ENCODE measurements around the gene COPB2.
A peak's percentile ranks its signal among the peaks of the same experiment; 100 is the strongest.

Gene COPB2

GRCh38 chr3:139312416-139312815 lies 77.0 kb downstream of the COPB2 start:
- in situ Hi-C loops (cut with HindIII; ENCODE audit: low sequenced_read_pairs) = loop anchor here (10.0 kb wide), 1 partner anchor 198 kb away; no protein-coding TSS in a partner anchor
- no peak for DNase-seq (ENCODE audit: low read depth)
- H3K4me3 ChIP-seq (ENCODE audit: low read depth, low read length) = no peak overlapping the region
- no peak for TF ChIP-seq CTCF (IDR thresholded peaks at IDR 0.05; ENCODE audit: low read depth, low read length, missing control alignments)

GRCh38 chr3:139311557-139311956 lies 77.9 kb downstream of the COPB2 start:
- DNase-seq (ENCODE audit: low read depth) = no peak
- H3K4me3 ChIP-seq (ENCODE audit: low read depth, low read length) = no peak overlapping the region
- TF ChIP-seq CTCF (IDR thresholded peaks at IDR 0.05; ENCODE audit: low read depth, low read length, missing control alignments) = no peak
- in situ Hi-C loops (cut with HindIII; ENCODE audit: low sequenced_read_pairs) = loop anchor here (10.0 kb wide), 1 partner anchor 197 kb away; no protein-coding TSS in a partner anchor

GRCh38 chr3:139310474-139310933 lies 78.9 kb downstream of the COPB2 start:
- peak; percentile 94 for DNase-seq (ENCODE audit: low read depth)
- TF ChIP-seq CTCF (IDR thresholded peaks at IDR 0.05; ENCODE audit: low read depth, low read length, missing control alignments) = no peak
- no peak overlapping the region for H3K4me3 ChIP-seq (ENCODE audit: low read depth, low read length)
- in situ Hi-C loops (cut with HindIII; ENCODE audit: low sequenced_read_pairs) = loop anchor here (10.0 kb wide), 1 partner anchor 196 kb away; no protein-coding TSS in a partner anchor

GRCh38 chr3:139309880-139310279 lies 79.6 kb downstream of the COPB2 start:
- no peak overlapping the region for H3K4me3 ChIP-seq (ENCODE audit: low read depth, low read length)
- no peak for DNase-seq (ENCODE audit: low read depth)
- in situ Hi-C loops (cut with HindIII; ENCODE audit: low sequenced_read_pairs) = loop anchor here (10.0 kb wide), 2 partner anchors 195 to 365 kb away; partner anchors contain the start of genes FOXL2 and FOXL2NB
- TF ChIP-seq CTCF (IDR thresholded peaks at IDR 0.05; ENCODE audit: low read depth, low read length, missing control alignments) = no peak

GRCh38 chr3:139309061-139309591 lies 80.3 kb downstream of the COPB2 start:
- no peak overlapping the region for H3K4me3 ChIP-seq (ENCODE audit: low read depth, low read length)
- in situ Hi-C loops (cut with HindIII; ENCODE audit: low sequenced_read_pairs) = loop anchor here (10.0 kb wide), 1 partner anchor 364 kb away; the partner anchor contains the start of genes FOXL2 and FOXL2NB
- TF ChIP-seq CTCF (IDR thresholded peaks at IDR 0.05; ENCODE audit: low read depth, low read length, missing control alignments) = no peak
- DNase-seq (ENCODE audit: low read depth) = no peak

- H3K4me3 ChIP-seq (ENCODE audit: low read depth, low read length) = no peak overlapping the region
- in situ Hi-C loops (cut with HindIII; ENCODE audit: low sequenced_read_pairs) = loop anchor here (10.0 kb wide), 1 partner anchor 364 kb away; the partner anchor contains the start of genes FOXL2 and FOXL2NB
- DNase-seq (ENCODE audit: low read depth) = no peak
- TF ChIP-seq CTCF (IDR thresholded peaks at IDR 0.05; ENCODE audit: low read depth, low read length, missing control alignments) = no peak
Observed at GRCh38 chr3:139308560-139308959, 80.9 kb downstream of the COPB2 start.

Data from astrocyte of the cerebellum (primary cell).